Neural cell (in vitro differentiated cells): ENCODE data around the gene MYORG. TPM values are rescaled to one million over a fixed set of nuclear protein-coding genes. Genes with fewer than 3 reads are reported as not detected.

Experiments
- H2AFZ ChIP-seq: fragments of 200-600, 300-800 bp; sonication (generic), shearing (Covaris generic); 2 replicates; pipeline ENCODE4 v1.6.0; 2014; ENCODE audit warnings: low read depth, mild to moderate bottlenecking, antibody characterized with exemption, low read length, moderate library complexity
- H3F3A ChIP-seq: fragments of 200-600 bp; shearing (Covaris generic); 2 replicates; pipeline ENCODE4 v1.6.1; 2016; ENCODE audit warnings: mild to moderate bottlenecking, moderate library complexity, mixed read lengths, antibody characterized with exemption, low read length; ENCODE audit not compliant: insufficient read depth, poor library complexity, severe bottlenecking
- H3K27ac ChIP-seq: fragments of 200-600, 300-800 bp; sonication (generic), shearing (Covaris generic); 2 replicates; pipeline ENCODE4 v1.5.1; 2014; ENCODE audit warnings: mild to moderate bottlenecking, low read length, moderate library complexity
- H3K27me3 ChIP-seq: fragments of 300-800, 200-600 bp; sonication (generic), shearing (Covaris generic); 2 replicates; pipeline ENCODE4 v1.6.0; 2014; ENCODE audit warnings: mild to moderate bottlenecking, low read depth, low read length, moderate library complexity; ENCODE audit not compliant: insufficient read depth
- H3K36me3 ChIP-seq: fragments of 300-800, 200-600 bp; sonication (generic), shearing (Covaris generic); 2 replicates; pipeline ENCODE4 v1.5.1; 2014; ENCODE audit warnings: mild to moderate bottlenecking, antibody characterized with exemption, low read length, moderate library complexity; ENCODE audit not compliant: insufficient read depth
- H3K4me2 ChIP-seq: fragments of 300-800, 200-600 bp; sonication (generic), shearing (Covaris generic); 2 replicates; pipeline ENCODE4 v1.6.0; 2014; ENCODE audit warnings: mild to moderate bottlenecking, low read length
- H3K4me3 ChIP-seq: fragments of 300-800, 200-600 bp; sonication (generic), shearing (Covaris generic); 2 replicates; pipeline ENCODE4 v1.5.1; 2014; ENCODE audit warnings: mild to moderate bottlenecking, low read length, moderate library complexity
- H3K79me2 ChIP-seq: fragments of 200-600 bp; shearing (Covaris generic); replicated peaks from 2 replicates; pipeline ENCODE4 v1.6.0; 2014; ENCODE audit warnings: mild to moderate bottlenecking, low read length, moderate library complexity; ENCODE audit not compliant: insufficient read depth
- H3K9ac ChIP-seq: fragments of 300-800, 200-600 bp; sonication (generic), shearing (Covaris generic); 2 replicates; pipeline ENCODE4 v1.6.1; 2016; ENCODE audit warnings: mild to moderate bottlenecking, low read length, mixed read lengths
- H3K9me2 ChIP-seq: fragments of 200-600 bp; shearing (Covaris generic); 2 replicates; pipeline ENCODE4 v1.6.1; 2016; ENCODE audit warnings: mild to moderate bottlenecking, low read length, mixed read lengths; ENCODE audit not compliant: insufficient read depth
- H3K9me3 ChIP-seq: fragments of 200-600, 300-800 bp; sonication (generic), shearing (Covaris generic); 2 replicates; pipeline ENCODE4 v1.6.1; 2016; ENCODE audit warnings: mild to moderate bottlenecking, mixed run types, low read length, moderate library complexity, mixed read lengths
- H4K20me1 ChIP-seq: fragments of 200-600 bp; shearing (Covaris generic); 2 replicates; pipeline ENCODE4 v1.6.1; 2016; ENCODE audit warnings: mild to moderate bottlenecking, mixed run types; ENCODE audit not compliant: insufficient read depth
- CTCF ChIP-seq: fragments of 450-650 bp; IDR thresholded peaks from 2 replicates; pipeline ENCODE4 v1.5.1; 2014; ENCODE audit warnings: antibody characterized with exemption, mild to moderate bottlenecking, moderate library complexity; ENCODE audit not compliant: poor library complexity, severe bottlenecking
- EP300 ChIP-seq: fragments of 450-650 bp; conservative IDR thresholded peaks from 2 replicates; pipeline ENCODE4 v1.6.1; 2014; ENCODE audit warnings: antibody characterized with exemption, mild to moderate bottlenecking, moderate library complexity; ENCODE audit not compliant: poor library complexity, severe bottlenecking
- EZH2 ChIP-seq: fragments of 200-600, 300-800 bp; shearing (Covaris generic), sonication (generic); IDR thresholded peaks from 2 replicates; pipeline ENCODE4 v1.6.1; 2014; ENCODE audit warnings: antibody characterized with exemption, low read length, borderline replicate concordance, mild to moderate bottlenecking; ENCODE audit not compliant: insufficient read depth, poor library complexity, severe bottlenecking
- MXI1 ChIP-seq: fragments of 450-650 bp; conservative IDR thresholded peaks from 2 replicates; pipeline ENCODE4 v1.6.1; 2014; ENCODE audit warnings: antibody characterized with exemption, mild to moderate bottlenecking; ENCODE audit not compliant: poor library complexity, severe bottlenecking
- POLR2AphosphoS5 ChIP-seq: IDR thresholded peaks from 2 replicates; pipeline ENCODE4 v1.6.1; 2012
- RAD21 ChIP-seq: fragments of 450-650 bp; conservative IDR thresholded peaks from 2 replicates; pipeline ENCODE4 v1.6.1; 2014; ENCODE audit warnings: antibody characterized with exemption, mild to moderate bottlenecking, moderate library complexity
- REST ChIP-seq: IDR thresholded peaks from 2 replicates; pipeline ENCODE4 v1.6.1; 2012; ENCODE audit warnings: borderline replicate concordance
- SMC3 ChIP-seq: fragments of 450-650 bp; conservative IDR thresholded peaks from 2 replicates; pipeline ENCODE4 v1.6.1; 2014; ENCODE audit warnings: antibody characterized with exemption, mild to moderate bottlenecking, moderate library complexity; ENCODE audit not compliant: poor library complexity
- TAF1 ChIP-seq: IDR thresholded peaks from 2 replicates; pipeline ENCODE4 v1.6.1; 2012; ENCODE audit warnings: low read depth
- polyA plus RNA-seq: library from polyadenylated mRNA; depleted of rRNA; stranded (reverse); fragments of >200 nt; gene quantifications from 2 replicates; pipeline ENCODE4 v1.2.3, GENCODE V29; 2014

MYORG gene
- polyA plus RNA-seq, 1 donor from 2014 or later, result 0.58 TPM

- no peak overlapping the region for H2AFZ ChIP-seq
- no peaks in the 10 kb centered on the region for H3K9me2 ChIP-seq
- no peaks in the 10 kb centered on the region for H3K79me2 ChIP-seq
- H3K27me3 ChIP-seq, result no peaks in the 10 kb centered on the region
- no peaks in the 10 kb centered on the region for H4K20me1 ChIP-seq
- no peak overlapping the region for H3K27ac ChIP-seq
- no peak overlapping the region for H3K4me3 ChIP-seq
- no peaks in the 10 kb centered on the region for H3F3A ChIP-seq
- TF ChIP-seq REST (no peak), MXI1 (no peak), EP300 (no peak), POLR2AphosphoS5 (no peak), TAF1 (no peak), SMC3 (no peak), CTCF (no peak), RAD21 (no peak), EZH2 (no peak)
- H3K9ac ChIP-seq, result no peak overlapping the region
- H3K36me3 ChIP-seq, result peaks cover 11% of the 10 kb centered on the region
- H3K4me2 ChIP-seq, result no peak overlapping the region
- H3K9me3 ChIP-seq, result peaks cover 8% of the 10 kb centered on the region
Measured at GRCh38 chr9:34371886-34372466, 4.7 kb downstream of the MYORG start.

GRCh38 chr9:34370970-34371880 is 5.5 kb downstream of the MYORG start:
- H2AFZ ChIP-seq, result no peak overlapping the region
- no peak overlapping the region for H3K9ac ChIP-seq
- H3F3A ChIP-seq, result no peaks in the 10 kb centered on the region
- H3K4me3 ChIP-seq, result no peak overlapping the region
- H3K27ac ChIP-seq, result no peak overlapping the region
- H3K9me3 ChIP-seq, result peaks cover 8% of the 10 kb centered on the region
- H3K36me3 ChIP-seq, result peaks cover 11% of the 10 kb centered on the region
- H3K4me2 ChIP-seq, result no peak overlapping the region
- no peaks in the 10 kb centered on the region for H3K9me2 ChIP-seq
- no peaks in the 10 kb centered on the region for H3K27me3 ChIP-seq
- no peak for TF ChIP-seq REST
- TF ChIP-seq EZH2, result no peak
- H3K79me2 ChIP-seq, result no peaks in the 10 kb centered on the region
- H4K20me1 ChIP-seq, result no peaks in the 10 kb centered on the region
